GM12872 (cell line): ENCODE measurements around the gene NDUFS5.

Source experiments
- CTCF ChIP-seq: IDR thresholded peaks from 3 replicates; pipeline ENCODE4 v1.5.1; 2011; ENCODE audit warnings: low read depth, mild to moderate bottlenecking, low read length, moderate library complexity; ENCODE audit not compliant: insufficient read depth

NDUFS5 gene

GRCh38 chr1:39036678-39037077 is 10.5 kb downstream of the NDUFS5 start:
- no peak for TF ChIP-seq CTCF

- TF ChIP-seq CTCF = no peak
These were observed 17.4 kb downstream of the NDUFS5 start for GRCh38 chr1:39043513-39043912.

GRCh38 chr1:39044762-39045161 is 18.6 kb downstream of the NDUFS5 start:
- TF ChIP-seq CTCF = no peak

- no peak for TF ChIP-seq CTCF
These were observed 19.1 kb downstream of the NDUFS5 start for GRCh38 chr1:39045231-39045630.

GRCh38 chr1:39046613-39047210 is 20.6 kb downstream of the NDUFS5 start:
- no peak for TF ChIP-seq CTCF

GRCh38 chr1:39047374-39048229 is 21.5 kb downstream of the NDUFS5 start:
- no peak for TF ChIP-seq CTCF

- TF ChIP-seq CTCF = no peak
These were observed 22.7 kb downstream of the NDUFS5 start for GRCh38 chr1:39048745-39049370.
